Posterior vena cava (tissue), 2 donors: ENCODE data around the gene BAD. TPM values are rescaled to one million over a fixed set of nuclear protein-coding genes. Genes with fewer than 3 reads are reported as not detected.

Experiments used
- DNase-seq: peaks from one replicate; pipeline ENCODE4 v3.0.0-alpha.2; 2020; ENCODE audit warnings: low spot score
- intact Hi-C, 2 donors: fragments of 100-400 bp; cut with DNase I; formaldehyde crosslinking; loops; one replicate each; pipeline versions ENCODE4 v1.14.1 to v1.14.2; 2022 to 2023
- total RNA-seq, 2 donors: library from RNA; stranded (reverse); fragmentation: NEBNext Ultra II Directional; extraction: Animal tissue kit (Norgen Biotek cat#: 25700); gene quantifications; one replicate each; pipeline ENCODE4 v1.2.1, GENCODE V29; 2021
- donor health status: DM: yes; HTN: yes; CAD: no.
- donor health status: DM: yes; HTN: yes; CAD: no.

BAD gene
- total RNA-seq, 2 donors from 2014 or later, result 49.6 to 57.3 TPM

DNA sequence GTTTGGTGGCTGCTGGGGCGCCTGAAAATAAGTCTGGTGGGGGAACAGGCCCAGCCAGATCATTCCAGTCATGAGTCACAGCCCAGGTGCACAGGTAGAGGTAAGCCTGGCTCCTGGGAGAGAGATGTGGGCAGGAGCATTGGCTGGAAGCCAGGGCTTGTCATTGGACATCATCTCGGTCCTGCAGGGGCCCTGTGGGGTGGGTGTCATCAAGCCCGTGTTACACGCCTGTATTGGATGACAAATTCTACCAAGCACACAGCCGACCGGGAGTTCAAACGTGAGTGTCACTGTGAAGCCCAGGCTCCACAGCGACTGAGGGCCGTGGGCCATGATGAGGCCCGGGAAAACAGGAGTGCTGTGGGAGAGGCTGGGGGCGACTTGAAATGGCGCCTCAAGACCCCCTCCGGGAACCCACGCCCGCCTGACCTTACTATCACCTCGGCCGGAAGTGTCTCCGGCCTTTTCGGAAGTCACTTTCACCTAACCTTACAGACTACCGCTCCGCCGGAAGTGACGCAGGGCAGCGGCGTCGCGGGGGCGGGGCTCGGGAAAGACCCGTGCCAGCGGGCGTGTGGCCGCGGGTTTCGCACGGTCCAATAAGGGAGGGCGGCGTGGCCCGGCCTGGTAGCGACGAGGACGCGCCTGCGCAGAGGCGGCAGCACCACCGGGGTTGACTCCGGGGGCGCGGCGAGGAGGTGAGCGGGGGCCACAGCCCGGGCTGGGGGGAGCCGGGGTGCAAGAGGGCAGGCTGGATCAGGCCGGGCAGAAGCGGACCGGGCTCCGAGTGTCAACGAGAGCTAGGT, 43.8 kb downstream of the BAD start, which contains the start of gene FKBP2:
Gene FKBP2, plus strand, starts transcription at position 661 of the 806 bp plus-strand sequence. CDS start 1,293 bp downstream, outside the sequence.
- DNase-seq, result peak; percentile 99
- intact Hi-C loops, result loop anchor here in 1 of 2 donors (10.0 kb wide), 1 partner anchor 64 kb away; the partner anchor contains the start of genes CATSPERZ and ESRRA

GRCh38 chr11:64239662-64240434, 44.6 kb downstream of the BAD start:
- intact Hi-C loops, result loop anchor here in 1 of 2 donors (10.0 kb wide), 1 partner anchor 65 kb away; the partner anchor contains the start of genes CATSPERZ and ESRRA
- DNase-seq, result no peak

DNA sequence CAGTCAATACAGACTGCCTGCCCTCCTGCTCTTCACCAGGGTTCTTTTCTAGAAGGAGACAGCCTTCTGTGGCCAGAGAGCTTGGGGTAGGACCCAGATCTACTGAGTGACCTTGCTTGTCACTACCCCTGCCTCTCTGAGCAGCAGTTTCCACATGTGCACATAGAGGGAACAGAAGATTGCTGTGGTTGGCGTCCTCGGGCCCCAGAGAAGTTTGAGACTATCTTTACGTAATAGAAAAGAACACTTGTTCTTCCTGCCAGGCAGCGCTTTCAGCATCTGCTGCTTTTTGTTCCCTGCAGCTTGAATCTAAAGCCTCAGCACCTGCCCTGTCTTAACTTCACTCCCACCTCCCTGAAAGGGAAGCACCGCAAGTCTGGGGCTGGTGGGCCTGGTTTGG, 45.5 kb downstream of the BAD start:
- intact Hi-C loops, result no loop called here
- no peak for DNase-seq

GRCh38 chr11:64238076-64238475, 46.4 kb downstream of the BAD start:
- intact Hi-C loops, result no loop called here

DNA sequence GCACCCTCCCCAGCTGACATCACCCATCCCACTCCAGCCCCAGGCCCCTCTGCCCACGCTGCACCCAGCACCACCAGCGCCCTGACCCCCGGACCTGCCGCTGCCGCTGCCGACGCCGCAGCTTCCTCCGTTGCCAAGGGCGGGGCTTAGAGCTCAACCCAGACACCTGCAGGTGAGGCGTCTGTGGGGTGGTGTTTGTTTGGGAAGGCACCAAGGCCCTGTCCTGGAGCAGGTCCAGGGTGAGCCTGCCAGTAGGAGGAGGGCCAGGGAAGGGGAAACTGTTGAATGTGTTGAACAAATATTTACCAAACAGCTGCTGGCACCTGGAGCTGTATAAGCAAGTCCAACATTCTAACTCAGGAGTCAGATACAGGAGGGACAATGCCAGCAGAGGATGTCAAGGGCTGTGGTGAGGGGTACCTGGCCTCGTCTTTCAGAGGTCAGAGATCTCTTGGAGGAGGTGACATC, 46.9 kb downstream of the BAD start:
- DNase-seq, result no peak
- intact Hi-C loops, result no loop called here

More at GRCh38 chr11:64238076-64238475, 46.4 kb downstream of the BAD start:
- DNase-seq, result no peak

GRCh38 chr11:64235437-64236161, 48.9 kb downstream of the BAD start:
- intact Hi-C loops, result no loop called here
- no peak for DNase-seq

DNA sequence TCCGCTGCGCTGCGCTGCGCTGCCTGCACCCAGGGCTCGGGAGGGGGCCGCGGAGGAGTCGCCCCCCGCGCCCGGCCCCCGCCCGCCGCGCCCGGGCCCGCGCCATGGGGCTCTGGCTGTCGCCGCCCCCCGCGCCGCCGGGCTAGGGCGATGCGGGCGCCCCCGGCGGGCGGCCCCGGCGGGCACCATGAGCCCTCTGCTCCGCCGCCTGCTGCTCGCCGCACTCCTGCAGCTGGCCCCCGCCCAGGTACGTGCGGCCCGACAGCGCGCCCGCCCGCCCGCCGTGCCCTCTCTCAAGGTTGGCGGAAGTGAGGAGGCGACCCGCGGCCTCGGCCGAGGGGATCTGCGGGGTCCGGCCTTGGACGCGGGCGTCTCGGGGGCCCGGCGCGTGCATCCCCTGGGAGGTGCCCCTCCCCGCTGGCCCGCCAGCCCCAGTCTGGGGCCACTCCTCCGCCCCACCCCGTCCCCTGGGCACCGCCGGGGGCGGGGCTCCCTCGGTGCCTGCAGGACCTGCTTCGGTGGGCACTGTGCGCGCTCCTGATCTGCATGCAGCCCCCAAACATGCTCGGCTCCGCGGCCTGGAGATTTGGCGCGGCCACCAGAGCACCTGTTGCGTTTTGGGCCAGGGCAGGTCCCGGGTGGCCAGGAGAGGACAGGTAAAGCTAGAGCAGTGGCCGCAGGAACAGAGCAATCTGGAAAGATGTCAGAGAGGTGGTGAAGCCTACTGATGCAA, 49.7 kb downstream of the BAD start:
- intact Hi-C loops, result no loop called here
- DNase-seq, result no peak

GRCh38 chr11:64233913-64234586, 50.4 kb downstream of the BAD start, which contains the start of gene VEGFB:
TSS of gene VEGFB (plus strand) at chr11:64234584. CDS start at chr11:64234834, 250 bp downstream.
- intact Hi-C loops, result no loop called here
- DNase-seq, result peak; percentile 91

- no peak for DNase-seq
- intact Hi-C loops, result no loop called here
Measured at GRCh38 chr11:64232967-64233315, 51.5 kb downstream of the BAD start.

DNA sequence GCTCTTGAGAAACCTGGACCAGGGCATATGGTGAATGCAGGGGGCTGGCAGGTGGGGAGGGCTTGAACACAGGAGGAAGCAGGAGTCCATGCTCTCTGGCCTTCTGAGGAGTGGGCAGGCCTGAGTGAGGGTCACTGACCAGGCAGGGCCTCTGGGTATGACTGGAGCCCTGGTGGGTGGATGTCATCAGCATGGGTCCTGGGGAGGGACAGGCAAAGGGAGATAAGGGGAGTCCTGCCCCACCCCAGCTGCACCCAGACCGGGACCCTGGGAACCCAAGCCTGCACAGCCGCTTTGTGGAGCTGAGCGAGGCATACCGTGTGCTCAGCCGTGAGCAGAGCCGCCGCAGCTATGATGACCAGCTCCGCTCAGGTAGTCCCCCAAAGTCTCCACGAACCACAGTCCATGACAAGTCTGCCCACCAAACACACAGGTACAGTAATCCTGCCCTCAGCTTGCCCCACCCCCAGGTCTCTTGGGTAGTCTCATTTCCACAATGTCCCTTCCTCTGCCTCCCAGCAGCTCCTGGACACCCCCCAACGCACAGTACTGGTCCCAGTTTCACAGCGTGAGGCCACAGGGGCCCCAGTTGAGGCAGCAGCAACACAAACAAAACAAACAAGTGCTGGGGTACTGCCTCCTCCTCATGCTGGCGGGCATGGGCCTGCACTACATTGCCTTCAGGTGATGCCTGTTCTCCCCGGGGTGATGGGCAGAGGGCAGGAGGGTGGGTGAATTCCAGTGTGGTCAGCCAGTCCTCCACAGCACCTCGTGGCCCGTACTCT, 52.1 kb downstream of the BAD start:
- no peak for DNase-seq
- intact Hi-C loops, result no loop called here

GRCh38 chr11:64231546-64231945, 52.9 kb downstream of the BAD start:
- intact Hi-C loops, result no loop called here
- DNase-seq, result no peak

- intact Hi-C loops, result no loop called here
- no peak for DNase-seq
Measured at GRCh38 chr11:64230985-64231365, 53.5 kb downstream of the BAD start.

DNA sequence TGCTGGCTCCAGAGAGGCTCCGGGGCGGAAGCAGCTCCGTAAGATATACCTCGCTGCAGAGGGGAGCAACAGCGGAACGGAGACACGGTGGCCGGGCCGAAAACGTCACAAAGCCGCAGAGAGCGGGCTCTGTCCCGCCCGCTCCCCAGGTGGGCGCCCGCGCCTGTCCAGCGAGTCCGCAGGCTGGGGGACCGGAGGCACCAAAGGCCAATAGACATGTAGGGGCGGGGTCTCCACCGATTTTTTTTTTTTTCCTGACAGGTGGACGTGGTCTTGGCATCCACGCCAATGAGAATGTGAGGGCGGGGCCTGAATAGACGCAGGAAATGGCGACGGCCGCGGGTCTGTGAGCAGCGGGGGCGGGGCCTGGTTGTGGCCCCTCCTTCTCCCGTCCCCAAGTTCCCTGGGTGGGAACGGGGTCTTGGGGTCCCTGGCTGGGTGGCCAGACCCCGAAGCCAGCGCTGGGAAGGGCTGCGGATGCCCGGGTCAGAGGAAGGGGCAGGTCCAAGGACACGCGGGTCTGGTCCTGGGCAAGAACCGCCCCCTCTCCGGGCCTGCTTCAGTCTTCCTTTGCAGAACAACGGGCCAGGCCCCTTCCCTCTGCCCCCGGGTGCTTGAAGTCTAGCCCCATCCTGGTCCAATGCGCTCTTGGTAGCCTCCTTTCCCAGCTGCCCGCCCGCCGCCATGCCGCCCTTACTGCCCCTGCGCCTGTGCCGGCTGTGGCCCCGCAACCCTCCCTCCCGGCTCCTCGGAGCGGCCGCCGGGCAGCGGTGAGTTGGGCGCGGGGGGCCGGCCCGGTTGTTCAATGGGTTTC, 54.1 kb downstream of the BAD start, which contains the start of gene DNAJC4:
Gene DNAJC4, plus strand, starts transcription at position 378 of the 814 bp plus-strand sequence. Its CDS starts 307 bp downstream, at position 685.
- DNase-seq, result peak; percentile 96
- intact Hi-C loops, result no loop called here

DNA sequence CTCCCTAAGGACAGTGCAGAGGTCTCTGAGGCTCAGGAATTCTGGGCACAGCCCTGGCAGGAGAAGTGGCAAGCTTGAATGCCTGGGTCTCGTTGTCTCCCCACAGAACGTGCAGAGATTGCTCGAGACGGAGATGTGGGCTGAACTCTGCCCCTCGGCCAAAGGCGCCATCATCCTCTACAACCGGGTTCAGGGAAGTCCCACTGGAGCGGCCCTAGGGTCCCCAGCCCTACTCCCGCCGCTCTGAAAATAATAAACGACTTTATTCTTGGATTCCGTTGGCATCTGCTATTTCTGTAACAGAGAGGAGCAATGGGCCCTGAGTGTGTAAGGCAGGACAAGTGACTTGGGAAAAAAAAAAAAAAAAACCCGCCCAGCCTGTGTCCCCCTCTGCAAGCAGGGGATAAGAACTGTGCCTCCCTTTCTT, 54.7 kb downstream of the BAD start:
- no peak for DNase-seq
- intact Hi-C loops, result no loop called here

GRCh38 chr11:64229090-64229743, 55.2 kb downstream of the BAD start:
- intact Hi-C loops, result no loop called here
- DNase-seq, result no peak

DNA sequence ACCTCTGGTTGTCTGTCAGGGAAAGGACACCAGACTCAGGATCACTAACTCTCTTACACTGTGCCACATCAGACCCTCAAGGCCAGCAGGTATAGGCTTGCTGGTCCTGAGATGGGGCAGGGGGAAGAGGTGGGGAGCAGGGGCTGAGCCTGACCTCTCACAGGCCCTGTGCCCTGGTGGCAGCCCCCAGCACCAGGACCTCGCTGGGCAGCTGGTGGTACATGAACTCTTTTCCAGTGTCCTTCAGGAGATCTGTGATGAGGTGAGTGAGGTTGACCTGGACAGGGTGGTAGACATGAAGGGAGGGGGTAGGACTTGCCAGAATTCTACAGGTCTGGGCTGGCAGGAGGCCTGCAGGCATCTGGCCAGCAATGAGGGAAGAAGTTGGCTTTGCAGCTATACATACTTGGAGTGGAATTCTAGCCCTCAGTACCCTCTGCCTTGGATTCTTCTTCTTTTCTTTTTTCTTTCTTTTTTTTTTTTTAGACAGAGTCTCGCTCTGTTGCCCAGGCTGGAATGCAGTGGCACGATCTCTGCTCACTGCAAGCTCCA, 57.0 kb downstream of the BAD start:
- intact Hi-C loops, result no loop called here
- peak; percentile 74 for DNase-seq
